HG02840 (cell line): ENCODE data around the gene TESK1.
A peak's percentile ranks its signal among the peaks of the same experiment; 100 is the strongest.

ENCODE experiments used
- ATAC-seq: cut with Tn5 transposase; IDR thresholded peaks from one replicate; pipeline ENCODE4 v1.9.1; 2021; ENCODE audit warnings: mild to moderate bottlenecking, moderate library complexity, moderate number of reproducible peaks; ENCODE audit not compliant: unreplicated experiment, low FRiP score

The TESK1 gene, protein sequence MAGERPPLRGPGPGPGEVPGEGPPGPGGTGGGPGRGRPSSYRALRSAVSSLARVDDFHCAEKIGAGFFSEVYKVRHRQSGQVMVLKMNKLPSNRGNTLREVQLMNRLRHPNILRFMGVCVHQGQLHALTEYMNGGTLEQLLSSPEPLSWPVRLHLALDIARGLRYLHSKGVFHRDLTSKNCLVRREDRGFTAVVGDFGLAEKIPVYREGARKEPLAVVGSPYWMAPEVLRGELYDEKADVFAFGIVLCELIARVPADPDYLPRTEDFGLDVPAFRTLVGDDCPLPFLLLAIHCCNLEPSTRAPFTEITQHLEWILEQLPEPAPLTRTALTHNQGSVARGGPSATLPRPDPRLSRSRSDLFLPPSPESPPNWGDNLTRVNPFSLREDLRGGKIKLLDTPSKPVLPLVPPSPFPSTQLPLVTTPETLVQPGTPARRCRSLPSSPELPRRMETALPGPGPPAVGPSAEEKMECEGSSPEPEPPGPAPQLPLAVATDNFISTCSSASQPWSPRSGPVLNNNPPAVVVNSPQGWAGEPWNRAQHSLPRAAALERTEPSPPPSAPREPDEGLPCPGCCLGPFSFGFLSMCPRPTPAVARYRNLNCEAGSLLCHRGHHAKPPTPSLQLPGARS

DNA sequence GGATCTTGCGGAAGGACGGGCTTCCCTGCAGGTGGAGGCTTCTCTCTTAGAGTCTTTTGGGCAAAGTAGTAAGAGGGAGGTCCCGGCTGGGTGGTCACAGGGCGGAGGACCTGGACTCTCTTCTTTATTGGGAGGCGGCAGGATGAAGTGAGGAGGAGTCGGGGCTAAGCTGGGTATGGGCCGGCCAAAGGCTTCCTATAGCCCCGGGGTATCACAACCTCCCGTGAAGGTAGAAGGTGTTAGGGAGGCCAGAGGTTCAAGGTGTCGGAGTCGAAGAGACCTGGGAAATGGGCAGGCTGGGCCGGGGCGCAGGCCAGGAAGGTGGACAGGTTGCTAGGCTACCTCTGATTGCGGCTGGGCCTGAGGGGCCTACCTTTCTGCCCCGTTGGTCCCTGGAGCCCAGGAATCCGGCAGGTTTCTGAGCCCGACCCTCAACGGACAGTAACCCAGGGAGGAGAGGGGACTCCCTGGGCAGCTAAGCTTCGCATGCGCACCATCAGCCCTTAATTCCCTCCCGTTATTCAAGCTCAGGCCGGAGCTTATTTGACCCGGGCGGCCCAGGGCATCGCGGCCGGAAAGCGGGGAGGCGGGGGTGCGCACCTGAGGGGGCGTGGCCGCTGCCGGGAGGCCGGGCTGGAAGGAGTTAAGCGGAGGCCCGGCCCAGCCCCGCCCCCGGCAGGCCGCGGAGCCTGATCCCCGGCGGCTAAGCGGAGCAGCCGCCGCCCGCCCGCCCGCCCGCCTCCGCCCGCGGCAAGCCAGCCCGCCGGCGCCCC, at the start of gene TESK1:
Gene TESK1 (plus strand): TSS at position 685 of the 773 bp plus-strand sequence. CDS start 358 bp downstream, outside the sequence.
- ATAC-seq = peak; percentile 37

DNA sequence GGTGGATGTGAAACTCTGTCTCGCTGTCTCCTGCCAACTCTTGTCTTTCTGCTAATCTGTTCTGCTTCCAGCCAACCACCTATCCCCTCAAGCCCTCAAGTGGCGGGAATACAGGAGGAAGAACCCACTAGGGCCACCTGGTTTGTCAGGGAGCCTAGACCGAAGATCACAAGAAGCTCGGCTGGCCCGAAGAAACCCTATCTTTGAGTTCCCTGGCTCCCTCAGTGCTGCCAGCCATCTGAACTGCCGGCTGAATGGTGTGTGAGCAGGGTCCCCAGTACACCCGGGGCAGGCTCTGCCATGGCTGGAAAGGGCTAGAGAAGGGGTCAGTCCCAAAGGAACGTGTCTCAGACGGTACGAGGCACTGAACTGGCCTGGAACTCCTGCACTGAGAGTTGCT, 49.2 kb upstream of the TESK1 start:
- no peak for ATAC-seq

DNA sequence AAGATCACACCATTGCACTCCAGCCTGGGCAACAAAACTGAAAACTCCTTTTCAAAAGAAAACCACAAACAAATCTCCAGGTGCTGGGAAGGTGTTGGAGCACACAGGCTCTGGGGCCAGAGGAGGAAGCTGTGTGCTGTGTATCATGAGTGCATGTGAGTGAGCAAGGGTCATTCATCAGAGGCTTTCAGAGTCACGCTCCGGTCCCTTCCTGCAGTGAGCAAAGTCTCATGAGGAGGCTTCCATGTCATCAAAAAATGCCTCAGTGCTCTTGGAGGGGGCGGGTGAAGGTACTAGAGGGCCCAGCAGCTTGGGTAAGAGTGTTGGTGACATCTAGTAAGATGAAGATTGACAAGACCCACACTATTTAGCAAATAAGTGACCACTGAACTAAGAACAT, 48.3 kb upstream of the TESK1 start:
- no peak for ATAC-seq

DNA sequence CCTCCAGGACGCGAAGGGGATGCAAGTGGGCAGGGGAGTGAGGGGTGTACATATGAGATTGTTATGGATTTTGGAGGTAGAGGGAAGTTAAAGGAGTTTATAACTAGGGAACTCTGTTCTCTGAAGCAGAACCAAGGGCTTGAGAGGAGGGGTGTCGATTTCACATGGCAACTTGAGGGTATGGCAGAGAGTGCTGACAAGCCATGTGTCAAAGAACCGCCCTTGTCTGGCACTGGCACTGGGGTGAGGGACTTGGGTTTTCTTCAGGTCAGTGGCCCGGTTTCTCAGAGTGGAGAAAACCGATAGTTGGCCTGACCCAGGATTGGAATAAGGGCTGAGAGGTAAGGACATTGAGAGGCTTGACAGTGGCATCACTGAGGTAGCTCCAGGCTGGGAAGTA, 47.7 kb upstream of the TESK1 start:
- no peak for ATAC-seq

DNA sequence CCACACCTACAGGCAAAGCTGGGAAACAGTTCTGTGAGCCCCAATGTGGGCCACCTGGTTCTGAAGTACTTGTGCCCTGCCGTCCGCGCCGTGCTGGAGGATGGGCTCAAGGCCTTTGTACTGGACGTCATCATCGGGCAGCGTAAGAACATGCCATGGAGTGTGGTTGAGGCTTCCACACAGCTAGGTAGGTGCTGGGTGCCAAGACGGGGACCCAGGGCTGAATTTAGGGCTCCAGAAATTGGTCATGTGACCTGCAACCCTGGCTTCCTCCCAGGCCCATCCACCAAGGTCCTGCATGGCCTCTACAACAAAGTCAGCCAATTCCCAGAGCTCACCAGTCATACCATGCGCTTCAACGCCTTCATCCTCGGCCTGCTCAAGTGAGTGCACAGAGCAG, 46.9 kb upstream of the TESK1 start:
- ATAC-seq = no peak

DNA sequence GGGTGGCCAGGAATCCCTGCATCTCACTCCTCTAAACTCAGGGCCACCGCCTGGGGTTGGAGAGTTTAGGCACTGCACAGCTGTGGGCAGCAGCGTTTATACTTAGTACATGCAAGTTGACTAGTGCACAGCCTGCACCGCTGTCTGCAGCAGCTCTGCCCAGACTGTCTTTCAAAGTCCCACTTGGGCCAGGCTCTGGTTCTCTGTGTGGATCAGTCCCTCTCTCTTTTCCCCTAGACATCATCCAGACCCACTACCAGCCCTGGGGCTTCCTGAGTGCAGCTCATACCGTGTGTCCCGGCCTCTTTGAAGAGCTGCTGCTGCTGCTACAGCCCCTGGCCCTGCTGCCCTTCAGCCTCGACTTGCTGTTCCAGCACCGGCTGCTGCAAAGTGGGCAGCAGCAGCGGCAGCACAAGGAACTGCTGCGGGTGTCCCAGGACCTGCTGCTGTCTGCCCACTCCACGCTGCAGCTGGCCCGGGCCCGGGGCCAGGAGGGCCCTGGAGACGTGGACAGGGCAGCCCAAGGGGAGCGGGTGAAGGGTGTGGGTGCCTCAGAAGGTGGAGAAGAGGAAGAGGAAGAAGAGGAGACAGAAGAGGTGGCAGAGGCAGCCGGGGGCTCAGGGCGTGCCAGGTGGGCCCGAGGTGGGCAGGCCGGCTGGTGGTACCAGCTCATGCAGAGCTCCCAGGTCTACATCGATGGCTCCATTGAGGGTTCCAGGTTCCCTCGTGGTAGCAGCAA, 45.1 kb upstream of the TESK1 start:
- ATAC-seq = no peak

DNA sequence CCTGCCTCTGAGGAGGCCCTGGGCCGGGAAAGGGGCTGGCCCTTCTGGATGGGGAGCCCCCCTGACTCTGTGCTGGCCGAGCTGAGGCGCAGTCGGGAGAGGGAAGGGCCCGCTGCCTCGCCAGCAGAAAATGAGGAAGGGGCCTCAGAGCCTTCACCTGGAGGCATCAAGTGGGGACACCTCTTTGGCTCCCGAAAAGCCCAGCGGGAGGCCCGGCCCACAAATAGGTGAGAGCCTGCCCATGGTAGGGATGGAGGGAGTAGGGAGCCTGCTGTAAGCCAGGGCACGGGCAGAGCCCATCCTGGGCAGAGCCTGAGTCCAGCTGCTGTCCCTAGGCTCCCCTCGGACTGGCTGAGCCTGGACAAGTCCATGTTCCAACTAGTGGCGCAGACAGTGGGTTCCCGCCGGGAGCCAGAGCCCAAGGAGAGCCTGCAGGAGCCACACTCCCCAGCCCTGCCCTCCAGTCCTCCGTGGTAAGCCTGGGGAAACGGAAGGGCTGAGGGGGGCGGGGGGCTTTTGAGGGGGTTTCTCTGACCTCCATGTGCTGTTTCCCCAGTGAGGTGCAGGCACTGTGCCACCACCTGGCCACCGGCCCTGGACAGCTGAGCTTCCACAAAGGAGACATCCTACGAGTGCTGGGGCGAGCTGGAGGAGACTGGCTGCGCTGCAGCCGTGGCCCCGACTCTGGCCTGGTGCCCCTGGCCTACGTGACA, 44.3 kb upstream of the TESK1 start:
- ATAC-seq = no peak

DNA sequence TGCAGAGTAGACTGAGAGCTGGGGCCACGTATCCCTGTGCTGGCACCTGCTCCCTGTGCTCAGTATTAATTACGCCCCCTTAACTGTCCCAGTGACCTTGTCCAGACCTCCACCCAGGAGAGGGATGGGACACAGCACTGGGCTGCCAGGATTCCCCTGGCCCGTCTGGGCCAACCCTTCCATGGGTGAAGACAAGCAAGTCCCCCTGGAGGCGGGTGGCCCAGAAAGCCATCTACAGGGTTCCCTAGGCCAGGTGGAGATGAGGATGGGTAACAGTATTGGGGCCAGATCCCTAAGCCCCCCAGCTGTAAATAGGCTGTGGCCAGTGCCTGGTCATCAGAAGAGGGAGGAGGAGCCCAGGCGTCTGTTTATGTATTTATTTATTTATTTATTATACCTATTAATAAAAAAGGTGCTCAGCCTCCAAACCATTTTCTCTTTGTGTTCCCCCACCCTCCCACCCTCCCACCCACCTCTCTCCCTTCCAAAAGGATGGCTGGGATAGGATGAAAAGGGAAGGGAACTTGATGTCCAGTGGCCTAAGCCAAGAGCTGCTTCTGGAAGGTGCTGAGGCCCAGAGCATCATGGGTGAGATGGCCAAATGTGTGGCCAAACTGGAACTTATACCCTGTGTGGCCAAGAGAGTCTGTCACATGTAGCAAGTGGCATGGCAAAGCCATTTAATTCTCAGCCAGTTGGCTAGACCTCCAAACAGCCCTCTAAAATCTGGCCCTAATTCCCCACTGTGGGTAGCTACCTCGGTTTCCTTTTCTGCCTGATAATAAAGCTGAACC, 43.4 kb upstream of the TESK1 start:
- no peak for ATAC-seq

DNA sequence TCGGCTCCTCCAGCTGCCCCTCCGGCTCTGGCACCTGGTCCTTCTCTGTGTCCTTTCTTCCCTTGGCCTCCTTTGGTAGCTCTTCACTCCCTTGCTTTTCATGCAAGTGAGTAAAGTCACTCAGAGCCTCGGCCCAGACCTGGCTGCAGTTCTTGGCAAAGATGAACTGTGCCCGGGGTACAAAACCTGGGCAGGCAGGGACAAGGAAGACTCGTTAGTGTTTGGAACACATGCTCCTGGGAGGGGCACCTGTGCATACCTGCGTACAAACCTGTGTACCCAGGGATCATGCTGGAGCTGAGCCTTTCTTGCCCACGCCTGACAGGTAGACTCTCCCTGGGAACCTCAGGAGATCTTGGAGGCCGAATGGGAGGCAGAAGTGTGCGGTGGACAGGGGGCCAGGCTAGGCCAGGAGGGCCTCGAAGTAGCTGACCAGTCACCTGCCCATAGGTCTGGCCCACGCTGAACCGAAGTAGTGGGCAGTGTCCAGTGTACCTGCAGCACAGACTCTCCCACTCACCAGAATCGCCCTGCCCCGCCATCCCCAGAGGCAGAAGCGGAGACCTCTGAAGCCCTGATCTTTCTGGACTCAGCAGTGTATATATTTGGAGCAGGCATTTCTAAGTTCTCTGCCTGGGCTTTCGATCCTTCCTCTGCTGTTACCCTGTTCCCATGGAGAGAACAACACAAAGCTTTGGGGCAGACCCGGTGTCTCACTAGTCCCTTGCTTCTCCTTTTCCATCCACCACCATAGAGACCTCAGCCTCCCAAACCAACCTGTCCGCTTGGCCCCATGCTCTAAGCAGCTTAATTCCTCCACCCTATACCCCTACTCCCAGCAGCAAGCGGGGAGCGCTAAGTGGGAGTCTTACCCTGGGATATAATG, 41.9 kb upstream of the TESK1 start:
- ATAC-seq = no peak

DNA sequence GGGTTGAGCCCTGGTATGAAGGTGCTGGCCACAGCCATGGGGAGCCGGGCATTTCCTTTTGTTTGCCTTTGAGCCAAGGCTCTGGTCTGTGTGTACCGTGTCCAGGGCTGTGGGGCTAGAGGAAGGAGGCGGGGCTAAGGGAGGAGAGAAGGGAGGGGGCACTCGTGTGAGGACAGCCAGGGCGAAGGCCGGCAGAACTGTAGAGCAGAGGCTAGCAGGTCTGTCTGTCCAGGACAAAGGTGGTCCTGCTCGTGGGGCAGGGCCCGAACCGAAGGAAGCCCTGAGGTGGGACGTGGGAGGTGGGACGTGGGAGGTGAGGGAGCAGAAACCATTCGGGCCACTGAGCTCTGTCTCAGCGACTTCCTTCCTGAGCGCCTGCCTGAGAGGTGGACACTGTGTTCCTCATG, 41.3 kb upstream of the TESK1 start:
- ATAC-seq = no peak

DNA sequence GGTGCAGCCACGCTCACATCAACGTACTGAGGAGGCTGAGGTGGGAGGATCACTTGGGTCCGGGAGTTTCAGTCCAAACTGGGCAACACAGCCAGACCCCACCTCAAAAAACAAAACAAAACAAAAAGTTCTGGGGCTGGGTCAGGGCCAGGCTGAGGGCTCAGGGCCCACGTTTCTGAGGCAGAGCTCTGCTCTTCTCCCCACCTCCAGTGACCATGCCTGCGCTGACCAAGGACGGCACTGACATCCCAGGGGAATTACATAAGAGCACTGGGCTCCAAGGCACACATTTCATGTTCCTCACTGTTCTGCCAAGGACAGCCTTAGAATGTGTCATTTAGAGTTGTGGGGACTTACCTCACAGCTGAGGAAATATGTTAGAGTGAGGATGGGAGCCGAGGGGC, 40.4 kb upstream of the TESK1 start:
- ATAC-seq = no peak

DNA sequence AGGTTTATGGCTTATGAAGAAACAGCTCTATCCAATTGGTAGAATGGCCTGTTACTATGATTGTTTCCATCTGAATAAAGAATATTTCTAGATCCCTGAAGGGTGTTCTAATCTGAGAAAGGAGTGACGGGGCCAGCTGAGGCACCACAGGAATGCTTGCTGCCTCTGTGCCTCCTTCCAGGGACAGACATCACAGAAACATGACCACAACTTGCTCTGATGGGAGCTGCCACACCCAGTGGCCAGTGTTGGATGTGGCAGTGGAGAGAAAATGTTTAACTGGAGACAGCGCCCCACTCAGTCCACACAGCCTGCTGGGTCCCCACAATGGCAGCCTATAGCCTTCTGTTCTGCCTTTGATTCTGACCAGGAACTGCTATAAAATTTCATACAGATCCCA, 38.6 kb upstream of the TESK1 start:
- no peak for ATAC-seq

DNA sequence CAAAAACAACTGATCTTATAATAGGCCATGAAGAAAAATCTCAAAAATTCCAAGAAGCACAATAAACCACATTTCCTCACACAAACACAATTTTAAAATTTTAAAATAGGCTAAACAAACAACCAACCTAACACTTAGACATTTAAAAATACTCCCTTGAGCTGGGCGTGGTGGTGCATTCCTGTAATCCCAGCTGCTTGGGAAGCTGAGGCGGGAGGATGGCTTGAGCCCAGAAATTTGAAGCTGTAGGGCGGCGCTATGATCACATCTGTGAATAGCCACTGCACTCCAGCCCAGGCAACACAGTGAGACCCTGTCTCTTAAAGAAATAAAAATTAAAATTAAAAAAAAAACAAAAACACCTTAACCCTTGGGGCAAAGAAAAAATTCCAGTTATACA, 36.9 kb upstream of the TESK1 start:
- no peak for ATAC-seq

DNA sequence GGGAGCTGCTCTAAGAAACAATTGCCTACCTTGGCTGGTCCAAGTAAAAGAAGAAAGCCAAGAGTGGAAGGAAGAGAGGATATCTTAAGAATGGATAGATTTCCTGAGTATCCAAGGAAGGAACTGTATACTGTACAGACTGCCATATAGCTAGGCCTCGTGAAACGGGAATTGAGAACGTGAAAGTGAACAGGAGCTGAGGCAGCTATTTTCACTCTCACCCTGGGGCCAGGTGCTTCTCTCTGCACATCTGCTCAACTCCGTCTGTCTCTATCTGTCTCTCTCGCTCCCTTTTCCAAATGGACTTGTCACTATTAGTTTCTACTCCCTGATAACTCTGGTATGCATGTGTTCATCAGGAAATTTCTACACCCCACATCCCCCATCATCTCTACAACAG, 35.9 kb upstream of the TESK1 start:
- no peak for ATAC-seq

DNA sequence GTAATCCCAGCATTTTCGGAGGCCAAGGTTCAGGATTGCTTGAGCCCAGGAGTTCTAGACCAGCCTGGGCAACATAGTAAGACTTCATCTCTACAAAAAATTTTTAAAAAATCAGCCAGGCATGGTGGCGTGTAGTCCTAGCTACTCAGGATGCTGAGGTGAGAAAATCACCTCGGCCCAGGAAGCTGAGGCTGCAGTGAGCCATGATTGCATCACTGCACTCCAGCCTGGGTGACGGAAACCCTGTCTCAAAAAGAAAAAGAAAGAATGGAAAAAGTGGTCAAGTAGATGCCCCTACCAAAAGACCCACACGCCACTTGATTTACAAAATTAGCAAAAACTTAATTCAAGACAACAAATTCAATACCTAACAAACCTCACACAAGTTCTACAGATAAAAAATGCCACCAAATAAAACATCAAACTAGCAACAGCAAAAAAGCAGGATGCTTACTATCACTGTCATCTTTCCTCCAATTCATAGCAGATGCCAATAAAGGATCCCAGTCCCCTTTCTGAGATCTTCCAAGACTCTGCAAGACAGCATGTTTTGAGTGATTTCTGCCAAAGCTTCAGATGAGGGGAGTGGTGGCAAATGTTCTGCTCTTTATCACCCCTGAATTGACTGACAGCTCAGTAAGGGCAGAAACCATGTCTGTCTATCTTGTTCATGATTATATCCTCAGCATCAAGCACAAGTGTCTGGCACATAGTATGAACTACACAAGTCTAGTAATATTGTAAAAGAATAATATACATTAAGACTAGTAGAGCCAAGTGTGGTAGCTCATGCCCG, 34.2 kb upstream of the TESK1 start:
- no peak for ATAC-seq

DNA sequence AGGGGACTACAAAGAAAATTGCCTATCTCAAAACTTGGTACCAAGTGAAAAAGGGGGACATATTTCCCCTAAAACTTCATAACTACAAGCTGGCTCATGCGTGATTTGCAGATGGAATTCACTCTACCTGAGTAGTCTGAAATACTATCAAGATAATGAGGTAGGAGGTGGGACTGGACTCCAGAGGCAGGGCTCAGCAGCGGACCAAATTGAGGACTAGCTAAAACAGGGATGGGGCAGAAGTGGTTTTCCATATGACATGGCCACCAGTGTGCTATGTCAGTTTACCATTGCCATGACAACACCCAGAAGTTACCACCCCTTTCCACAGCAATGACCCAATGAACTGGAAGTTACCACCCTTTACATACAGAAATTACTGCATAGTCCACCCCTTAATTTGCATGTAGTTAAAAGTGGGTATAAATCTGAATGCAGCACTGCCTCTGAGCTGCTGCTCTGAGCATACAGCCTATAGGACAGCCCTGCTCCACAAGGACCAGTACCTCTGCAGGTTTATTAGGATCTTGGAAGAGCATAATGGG, 30.4 kb upstream of the TESK1 start:
- no peak for ATAC-seq

DNA sequence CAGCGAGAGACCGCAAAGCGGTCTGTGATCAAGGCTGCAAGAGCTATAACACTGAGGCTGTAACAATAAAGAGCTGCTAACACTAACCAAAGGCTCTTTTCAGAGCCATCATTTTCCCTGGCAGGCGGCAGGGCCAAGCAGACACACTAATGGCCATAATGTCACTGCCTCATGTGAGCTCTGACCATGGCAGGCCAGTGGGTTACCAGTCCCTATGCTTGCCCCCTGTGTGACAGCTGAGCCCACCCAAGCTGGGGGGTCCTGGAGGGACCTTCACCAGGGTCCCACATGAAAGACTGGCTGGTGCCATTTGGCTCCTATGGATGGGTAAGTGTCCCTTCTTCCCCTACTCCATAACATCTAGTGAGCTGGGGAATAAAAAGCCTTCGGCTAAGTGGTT, 29.6 kb upstream of the TESK1 start:
- no peak for ATAC-seq
